Measurements from ENCODE around the gene GNPDA2.

Gene GNPDA2

DNA sequence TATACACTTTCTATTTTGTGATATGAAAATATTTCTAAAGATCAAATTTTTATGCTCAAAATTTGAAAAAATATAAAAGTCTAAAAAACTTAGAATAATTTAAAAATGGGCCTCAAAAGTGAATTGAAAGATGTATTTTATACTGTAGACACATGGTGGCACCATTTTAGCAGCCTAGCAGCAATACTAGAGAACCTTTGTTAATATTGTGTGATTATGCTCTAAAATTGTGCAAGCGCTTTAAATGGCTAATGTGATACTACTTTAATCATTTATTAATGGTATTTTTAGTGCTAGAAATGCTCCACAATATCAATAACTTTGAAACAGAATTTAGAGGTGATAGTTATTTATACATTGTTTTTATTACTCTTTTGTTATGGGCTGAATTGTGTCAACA lies 51.9 kb downstream of the GNPDA2 start:
- no peaks in the 10 kb centered on the region for H3K27me3 ChIP-seq (ENCODE audit: insufficient read depth, poor library complexity, severe bottlenecking)
- H3K27ac ChIP-seq (replicated peaks), result no peak overlapping the region
- DNase-seq (ENCODE audit: low read depth in 1 of 2, low spot score in 1 of 2), result peak in 1 of 2 experiments; percentile 11
- no peak overlapping the region for H3K4me3 ChIP-seq (replicated peaks; ENCODE audit: insufficient read depth, low read length)
- no peak for TF ChIP-seq SPI1 (IDR thresholded peaks at IDR 0.05; ENCODE audit: borderline replicate concordance, low read depth)
- TF ChIP-seq, protein P1, sequence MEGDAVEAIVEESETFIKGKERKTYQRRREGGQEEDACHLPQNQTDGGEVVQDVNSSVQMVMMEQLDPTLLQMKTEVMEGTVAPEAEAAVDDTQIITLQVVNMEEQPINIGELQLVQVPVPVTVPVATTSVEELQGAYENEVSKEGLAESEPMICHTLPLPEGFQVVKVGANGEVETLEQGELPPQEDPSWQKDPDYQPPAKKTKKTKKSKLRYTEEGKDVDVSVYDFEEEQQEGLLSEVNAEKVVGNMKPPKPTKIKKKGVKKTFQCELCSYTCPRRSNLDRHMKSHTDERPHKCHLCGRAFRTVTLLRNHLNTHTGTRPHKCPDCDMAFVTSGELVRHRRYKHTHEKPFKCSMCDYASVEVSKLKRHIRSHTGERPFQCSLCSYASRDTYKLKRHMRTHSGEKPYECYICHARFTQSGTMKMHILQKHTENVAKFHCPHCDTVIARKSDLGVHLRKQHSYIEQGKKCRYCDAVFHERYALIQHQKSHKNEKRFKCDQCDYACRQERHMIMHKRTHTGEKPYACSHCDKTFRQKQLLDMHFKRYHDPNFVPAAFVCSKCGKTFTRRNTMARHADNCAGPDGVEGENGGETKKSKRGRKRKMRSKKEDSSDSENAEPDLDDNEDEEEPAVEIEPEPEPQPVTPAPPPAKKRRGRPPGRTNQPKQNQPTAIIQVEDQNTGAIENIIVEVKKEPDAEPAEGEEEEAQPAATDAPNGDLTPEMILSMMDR (IDR thresholded peaks at IDR 0.05; ENCODE audit: insufficient read depth, low read length), result no peak
- TF ChIP-seq, protein P2, sequence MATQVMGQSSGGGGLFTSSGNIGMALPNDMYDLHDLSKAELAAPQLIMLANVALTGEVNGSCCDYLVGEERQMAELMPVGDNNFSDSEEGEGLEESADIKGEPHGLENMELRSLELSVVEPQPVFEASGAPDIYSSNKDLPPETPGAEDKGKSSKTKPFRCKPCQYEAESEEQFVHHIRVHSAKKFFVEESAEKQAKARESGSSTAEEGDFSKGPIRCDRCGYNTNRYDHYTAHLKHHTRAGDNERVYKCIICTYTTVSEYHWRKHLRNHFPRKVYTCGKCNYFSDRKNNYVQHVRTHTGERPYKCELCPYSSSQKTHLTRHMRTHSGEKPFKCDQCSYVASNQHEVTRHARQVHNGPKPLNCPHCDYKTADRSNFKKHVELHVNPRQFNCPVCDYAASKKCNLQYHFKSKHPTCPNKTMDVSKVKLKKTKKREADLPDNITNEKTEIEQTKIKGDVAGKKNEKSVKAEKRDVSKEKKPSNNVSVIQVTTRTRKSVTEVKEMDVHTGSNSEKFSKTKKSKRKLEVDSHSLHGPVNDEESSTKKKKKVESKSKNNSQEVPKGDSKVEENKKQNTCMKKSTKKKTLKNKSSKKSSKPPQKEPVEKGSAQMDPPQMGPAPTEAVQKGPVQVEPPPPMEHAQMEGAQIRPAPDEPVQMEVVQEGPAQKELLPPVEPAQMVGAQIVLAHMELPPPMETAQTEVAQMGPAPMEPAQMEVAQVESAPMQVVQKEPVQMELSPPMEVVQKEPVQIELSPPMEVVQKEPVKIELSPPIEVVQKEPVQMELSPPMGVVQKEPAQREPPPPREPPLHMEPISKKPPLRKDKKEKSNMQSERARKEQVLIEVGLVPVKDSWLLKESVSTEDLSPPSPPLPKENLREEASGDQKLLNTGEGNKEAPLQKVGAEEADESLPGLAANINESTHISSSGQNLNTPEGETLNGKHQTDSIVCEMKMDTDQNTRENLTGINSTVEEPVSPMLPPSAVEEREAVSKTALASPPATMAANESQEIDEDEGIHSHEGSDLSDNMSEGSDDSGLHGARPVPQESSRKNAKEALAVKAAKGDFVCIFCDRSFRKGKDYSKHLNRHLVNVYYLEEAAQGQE (IDR thresholded peaks at IDR 0.05; ENCODE audit: insufficient replicate concordance, low read depth), result no peak
- TF ChIP-seq GABPA (IDR thresholded peaks at IDR 0.05; ENCODE audit: low read depth), result no peak
- no peak for TF ChIP-seq POLR2AphosphoS5 (IDR thresholded peaks at IDR 0.05; ENCODE audit: low read depth)

DNA sequence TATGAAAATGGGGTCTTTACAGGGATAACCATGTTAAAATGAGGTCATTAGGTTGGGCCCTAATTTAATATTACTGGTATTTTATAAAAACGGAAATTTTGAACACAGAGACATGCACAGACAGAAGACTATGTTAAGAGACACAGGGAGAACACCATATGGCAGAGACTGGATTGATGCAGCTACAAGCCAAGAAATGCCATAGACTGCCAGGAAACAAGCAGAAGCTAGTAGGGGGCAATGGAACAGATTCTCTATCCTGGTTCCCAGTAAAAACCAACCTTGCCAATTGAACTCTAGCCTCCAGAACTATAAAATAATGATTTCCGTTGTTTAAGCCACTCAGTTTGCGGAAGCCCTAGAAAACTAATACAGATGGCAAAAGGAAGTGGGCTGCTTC lies 54.7 kb downstream of the GNPDA2 start:
- Histone ChIP-seq H3K27ac (replicated peaks) (no peak overlapping the region), H3K27me3 (ENCODE audit: insufficient read depth, poor library complexity, severe bottlenecking) (no peaks in the 10 kb centered on the region), H3K4me3 (replicated peaks; ENCODE audit: insufficient read depth, low read length) (no peak overlapping the region)
- TF ChIP-seq SPI1 (IDR thresholded peaks at IDR 0.05; ENCODE audit: borderline replicate concordance, low read depth) (no peak), GABPA (IDR thresholded peaks at IDR 0.05; ENCODE audit: low read depth) (no peak), POLR2AphosphoS5 (IDR thresholded peaks at IDR 0.05; ENCODE audit: low read depth) (no peak)
- TF ChIP-seq, protein P2 (IDR thresholded peaks at IDR 0.05; ENCODE audit: insufficient replicate concordance, low read depth), result no peak
- TF ChIP-seq, protein P1 (IDR thresholded peaks at IDR 0.05; ENCODE audit: insufficient read depth, low read length), result no peak
- no peak for DNase-seq (ENCODE audit: low read depth in 1 of 2, low spot score in 1 of 2)

- Histone ChIP-seq H3K27ac (replicated peaks) (no peak overlapping the region), H3K27me3 (ENCODE audit: insufficient read depth, poor library complexity, severe bottlenecking) (no peaks in the 10 kb centered on the region), H3K4me3 (replicated peaks; ENCODE audit: insufficient read depth, low read length) (no peak overlapping the region)
- DNase-seq (ENCODE audit: low read depth in 1 of 2, low spot score in 1 of 2), result no peak
- TF ChIP-seq GABPA (IDR thresholded peaks at IDR 0.05; ENCODE audit: low read depth) (no peak), SPI1 (IDR thresholded peaks at IDR 0.05; ENCODE audit: borderline replicate concordance, low read depth) (no peak), POLR2AphosphoS5 (IDR thresholded peaks at IDR 0.05; ENCODE audit: low read depth) (no peak)
- TF ChIP-seq, protein P2 (IDR thresholded peaks at IDR 0.05; ENCODE audit: insufficient replicate concordance, low read depth), result no peak
- TF ChIP-seq, protein P1 (IDR thresholded peaks at IDR 0.05; ENCODE audit: insufficient read depth, low read length), result no peak
These were observed 55.7 kb downstream of the GNPDA2 start for GRCh38 chr4:44670506-44671199.
